ENCODE data around the gene HS6ST1.
A peak's percentile ranks its signal among the peaks of the same experiment; 100 is the strongest.

HS6ST1 gene

GRCh38 chr2:128318776-128319464, at the start of gene HS6ST1:
Gene HS6ST1, minus strand, starts transcription at chr2:128318868. Its CDS starts 305 bp downstream, at chr2:128318563.
- Histone ChIP-seq H3K9me3 (ENCODE audit: insufficient read depth, low read length, severe bottlenecking) (no peaks in the 10 kb centered on the region), H3K27me3 (ENCODE audit: insufficient read depth, low read length, poor library complexity) (no peaks in the 10 kb centered on the region), H3K9ac (ENCODE audit: low read depth, low read length) (peak within 1 kb of the TSS; percentile 88), H3K79me2 (ENCODE audit: insufficient read depth, low read length) (peaks cover 46% of the 10 kb centered on the region), H4K20me1 (ENCODE audit: insufficient read depth, low read length) (peaks cover 40% of the 10 kb centered on the region), H3K27ac (ENCODE audit: low read length) (peak within 1 kb of the TSS; percentile 81), H3K4me1 (ENCODE audit: insufficient read depth, low read length) (peaks cover 86% of the 10 kb centered on the region), H3K4me2 (ENCODE audit: insufficient read depth, low read length) (peak within 1 kb of the TSS; percentile 88), H2AFZ (ENCODE audit: low read depth, low read length) (peak within 1 kb of the TSS; percentile 74), H3K4me3 (ENCODE audit: low read depth in 1 of 2, low read length in 2 of 2) (peak within 1 kb of the TSS; percentile 98 to 99), H3K36me3 (ENCODE audit: insufficient read depth, low read length) (peaks cover 38% of the 10 kb centered on the region)
- DNase-seq, result peak; percentile 89
- peak; percentile 65 for ATAC-seq (ENCODE audit: insufficient read depth, low read depth)
- TF ChIP-seq EZH2 (IDR thresholded peaks at IDR 0.05; ENCODE audit: borderline replicate concordance, low read depth, low read length, severe bottlenecking) (no peak), CTCF (IDR thresholded peaks at IDR 0.05; ENCODE audit: borderline replicate concordance, extremely low read depth, low read length, poor library complexity, severe bottlenecking) (no peak)

GRCh38 chr2:128367601-128368359, 49.1 kb upstream of the HS6ST1 start:
- no peak overlapping the region for H3K4me2 ChIP-seq (ENCODE audit: insufficient read depth, low read length)
- H3K4me3 ChIP-seq (ENCODE audit: low read depth in 1 of 2, low read length in 2 of 2), result no peak overlapping the region
- TF ChIP-seq EZH2 (IDR thresholded peaks at IDR 0.05; ENCODE audit: borderline replicate concordance, low read depth, low read length, severe bottlenecking) (no peak), CTCF (IDR thresholded peaks at IDR 0.05; ENCODE audit: borderline replicate concordance, extremely low read depth, low read length, poor library complexity, severe bottlenecking) (no peak)
- H3K9ac ChIP-seq (ENCODE audit: low read depth, low read length), result no peak overlapping the region
- no peaks in the 10 kb centered on the region for H4K20me1 ChIP-seq (ENCODE audit: insufficient read depth, low read length)
- no peaks in the 10 kb centered on the region for H3K9me3 ChIP-seq (ENCODE audit: insufficient read depth, low read length, severe bottlenecking)
- H2AFZ ChIP-seq (ENCODE audit: low read depth, low read length), result no peak overlapping the region
- ATAC-seq (ENCODE audit: insufficient read depth, low read depth), result no peak
- no peaks in the 10 kb centered on the region for H3K4me1 ChIP-seq (ENCODE audit: insufficient read depth, low read length)
- no peak for DNase-seq
- H3K27ac ChIP-seq (ENCODE audit: low read length), result no peak overlapping the region
- H3K27me3 ChIP-seq (ENCODE audit: insufficient read depth, low read length, poor library complexity), result no peaks in the 10 kb centered on the region
- H3K36me3 ChIP-seq (ENCODE audit: insufficient read depth, low read length), result no peaks in the 10 kb centered on the region
- no peaks in the 10 kb centered on the region for H3K79me2 ChIP-seq (ENCODE audit: insufficient read depth, low read length)

- Histone ChIP-seq H3K9ac (ENCODE audit: low read depth, low read length) (no peak overlapping the region), H3K36me3 (ENCODE audit: insufficient read depth, low read length) (no peaks in the 10 kb centered on the region), H2AFZ (ENCODE audit: low read depth, low read length) (no peak overlapping the region), H3K9me3 (ENCODE audit: insufficient read depth, low read length, severe bottlenecking) (no peaks in the 10 kb centered on the region), H3K4me1 (ENCODE audit: insufficient read depth, low read length) (no peaks in the 10 kb centered on the region), H3K4me2 (ENCODE audit: insufficient read depth, low read length) (no peak overlapping the region), H3K79me2 (ENCODE audit: insufficient read depth, low read length) (no peaks in the 10 kb centered on the region), H3K27me3 (ENCODE audit: insufficient read depth, low read length, poor library complexity) (no peaks in the 10 kb centered on the region), H3K27ac (ENCODE audit: low read length) (no peak overlapping the region), H3K4me3 (ENCODE audit: low read depth in 1 of 2, low read length in 2 of 2) (no peak overlapping the region), H4K20me1 (ENCODE audit: insufficient read depth, low read length) (no peaks in the 10 kb centered on the region)
- no peak for DNase-seq
- TF ChIP-seq EZH2 (IDR thresholded peaks at IDR 0.05; ENCODE audit: borderline replicate concordance, low read depth, low read length, severe bottlenecking), result no peak
- no peak for TF ChIP-seq CTCF (IDR thresholded peaks at IDR 0.05; ENCODE audit: borderline replicate concordance, extremely low read depth, low read length, poor library complexity, severe bottlenecking)
- ATAC-seq (ENCODE audit: insufficient read depth, low read depth), result peak; percentile 28; the same call in 1 of the 3 replicates
These were observed 48.2 kb upstream of the HS6ST1 start for GRCh38 chr2:128366713-128367511.
